GM12891 (cell line): ENCODE results near the gene COQ10B.

Experiments
- DNase-seq: peaks from one replicate; pipeline ENCODE4 v3.0.0; 2011; ENCODE audit warnings: low spot score; ENCODE audit not compliant: insufficient read length
- FAIRE-seq: peaks from 2 replicates; lab custom pipeline; 2011; peaks lifted over from hg19 to GRCh38; lab: Jason Lieb, UNC
- PAX5 ChIP-seq: IDR thresholded peaks from 2 replicates; pipeline ENCODE4 v1.6.1; 2011; ENCODE audit warnings: low read length, moderate library complexity, mild to moderate bottlenecking; ENCODE audit not compliant: insufficient read depth, severe bottlenecking
- POLR2A ChIP-seq: IDR thresholded peaks from 2 replicates; pipeline ENCODE4 v1.6.1; 2011; ENCODE audit warnings: low read depth, low read length, control low read depth
- POLR2AphosphoS5 ChIP-seq: IDR thresholded peaks from 2 replicates; pipeline ENCODE4 v1.6.1; 2011; ENCODE audit warnings: low read depth, low read length, control low read depth
- POU2F2 ChIP-seq: IDR thresholded peaks from 2 replicates; pipeline ENCODE4 v1.6.1; 2011; ENCODE audit warnings: low read depth, mild to moderate bottlenecking, control low read depth, low read length, moderate library complexity
- SPI1 ChIP-seq: IDR thresholded peaks from 2 replicates; pipeline ENCODE4 v1.6.1; 2011; ENCODE audit warnings: low read depth, low read length, control low read depth
- TAF1 ChIP-seq: IDR thresholded peaks from 2 replicates; pipeline ENCODE4 v1.6.1; 2011; ENCODE audit warnings: low read depth, low read length, control low read depth

Gene COQ10B

GRCh38 chr2:197515315-197515738 is 62.0 kb downstream of the COQ10B start:
- DNase-seq, result no peak
- TF ChIP-seq POU2F2, result no peak
- no peak for TF ChIP-seq SPI1
- TF ChIP-seq PAX5, result no peak
- no peak for TF ChIP-seq POLR2AphosphoS5
- TF ChIP-seq POLR2A, result no peak
- FAIRE-seq, result peak; percentile 71

GRCh38 chr2:197515739-197516392 is 62.5 kb downstream of the COQ10B start, which contains the start of gene MOB4:
Gene MOB4 (plus strand): TSS chr2:197516066. CDS start chr2:197516087, 21 bp downstream.
- DNase-seq (peak; percentile 89), FAIRE-seq (peak; percentile 99)
- peak; percentile 93 for TF ChIP-seq POLR2A
- TF ChIP-seq TAF1, result peak; percentile 88
- peak; percentile 60; the same call in 1 of the 2 replicates for TF ChIP-seq POU2F2
- TF ChIP-seq POLR2AphosphoS5, result peak; percentile 92
- no peak for TF ChIP-seq PAX5

- no peak for TF ChIP-seq PAX5
- no peak for TF ChIP-seq POLR2AphosphoS5
- TF ChIP-seq TAF1, result no peak
- TF ChIP-seq SPI1, result no peak
- no peak for TF ChIP-seq POLR2A
- TF ChIP-seq POU2F2, result no peak
- peak; percentile 47 for FAIRE-seq
- DNase-seq, result peak; percentile 14
Observed at GRCh38 chr2:197516393-197516761, 63.0 kb downstream of the COQ10B start.

GRCh38 chr2:197517150-197517549 is 63.8 kb downstream of the COQ10B start:
- DNase-seq, result no peak
- TF ChIP-seq POU2F2, result no peak
- no peak for TF ChIP-seq POLR2A
- TF ChIP-seq PAX5, result no peak
- no peak for TF ChIP-seq TAF1
- FAIRE-seq, result no peak
